Activated naive CD8-positive, alpha-beta T cell (primary cell): Measurements from ENCODE around the gene CAST.
A peak's percentile ranks its signal among the peaks of the same experiment; 100 is the strongest.

ENCODE experiments used
- H3K27ac Mint-ChIP-seq: one replicate; pipeline ENCODE4 v1.8.0; 2021; ENCODE audit warnings: mixed read lengths
- H3K27me3 Mint-ChIP-seq: one replicate; pipeline ENCODE4 v1.8.0; 2021; ENCODE audit warnings: mixed read lengths
- H3K36me3 Mint-ChIP-seq: one replicate; pipeline ENCODE4 v1.8.0; 2021; ENCODE audit warnings: mixed read lengths
- H3K4me1 Mint-ChIP-seq: one replicate; pipeline ENCODE4 v1.8.0; 2021; ENCODE audit warnings: low read depth, mixed read lengths
- H3K4me3 Mint-ChIP-seq: one replicate; pipeline ENCODE4 v1.8.0; 2021; ENCODE audit warnings: mild to moderate bottlenecking, mixed read lengths
- H3K9me3 Mint-ChIP-seq: one replicate; pipeline ENCODE4 v1.8.0; 2021; ENCODE audit warnings: low read depth, mixed read lengths

Gene CAST

GRCh38 chr5:96703995-96704394 is 41.8 kb downstream of the CAST start:
- H3K36me3 Mint-ChIP-seq, result peaks cover 3% of the 10 kb centered on the region
- H3K27ac Mint-ChIP-seq, result peak overlapping the region; percentile 72
- H3K9me3 Mint-ChIP-seq, result no peaks in the 10 kb centered on the region
- no peaks in the 10 kb centered on the region for H3K27me3 Mint-ChIP-seq
- peak overlapping the region; percentile 93 for H3K4me3 Mint-ChIP-seq
- H3K4me1 Mint-ChIP-seq, result peaks cover 41% of the 10 kb centered on the region

- H3K27ac Mint-ChIP-seq, result no peak overlapping the region
- H3K36me3 Mint-ChIP-seq, result no peaks in the 10 kb centered on the region
- H3K9me3 Mint-ChIP-seq, result no peaks in the 10 kb centered on the region
- H3K27me3 Mint-ChIP-seq, result no peaks in the 10 kb centered on the region
- no peak overlapping the region for H3K4me3 Mint-ChIP-seq
- peaks cover 37% of the 10 kb centered on the region for H3K4me1 Mint-ChIP-seq
Measured at GRCh38 chr5:96706433-96707111, 44.4 kb downstream of the CAST start.

- Mint-ChIP-seq H3K4me3 (no peak overlapping the region), H3K9me3 (no peaks in the 10 kb centered on the region), H3K27ac (no peak overlapping the region), H3K27me3 (no peaks in the 10 kb centered on the region), H3K36me3 (no peaks in the 10 kb centered on the region), H3K4me1 (peaks cover 26% of the 10 kb centered on the region)
Measured at GRCh38 chr5:96708600-96708999, 46.4 kb downstream of the CAST start.

- peaks cover 22% of the 10 kb centered on the region for H3K4me1 Mint-ChIP-seq
- H3K9me3 Mint-ChIP-seq, result no peaks in the 10 kb centered on the region
- no peak overlapping the region for H3K27ac Mint-ChIP-seq
- H3K36me3 Mint-ChIP-seq, result no peaks in the 10 kb centered on the region
- H3K27me3 Mint-ChIP-seq, result no peaks in the 10 kb centered on the region
- H3K4me3 Mint-ChIP-seq, result no peak overlapping the region
Measured at GRCh38 chr5:96709152-96709821, 47.1 kb downstream of the CAST start.

- H3K27me3 Mint-ChIP-seq, result no peaks in the 10 kb centered on the region
- no peak overlapping the region for H3K27ac Mint-ChIP-seq
- no peaks in the 10 kb centered on the region for H3K9me3 Mint-ChIP-seq
- peaks cover 7% of the 10 kb centered on the region for H3K36me3 Mint-ChIP-seq
- no peak overlapping the region for H3K4me3 Mint-ChIP-seq
- H3K4me1 Mint-ChIP-seq, result peaks cover 36% of the 10 kb centered on the region
Measured at GRCh38 chr5:96712100-96712746, 50.0 kb downstream of the CAST start.

GRCh38 chr5:96714450-96714849 is 52.3 kb downstream of the CAST start:
- peaks cover 10% of the 10 kb centered on the region for H3K36me3 Mint-ChIP-seq
- no peaks in the 10 kb centered on the region for H3K9me3 Mint-ChIP-seq
- peak overlapping the region; percentile 12 for H3K4me3 Mint-ChIP-seq
- H3K27me3 Mint-ChIP-seq, result no peaks in the 10 kb centered on the region
- peaks cover 45% of the 10 kb centered on the region for H3K4me1 Mint-ChIP-seq
- H3K27ac Mint-ChIP-seq, result peak overlapping the region; percentile 59

- peaks cover 45% of the 10 kb centered on the region for H3K4me1 Mint-ChIP-seq
- H3K27me3 Mint-ChIP-seq, result no peaks in the 10 kb centered on the region
- H3K9me3 Mint-ChIP-seq, result no peaks in the 10 kb centered on the region
- H3K27ac Mint-ChIP-seq, result peak overlapping the region; percentile 59
- H3K4me3 Mint-ChIP-seq, result peak overlapping the region; percentile 12
- peaks cover 10% of the 10 kb centered on the region for H3K36me3 Mint-ChIP-seq
Measured at GRCh38 chr5:96714951-96715451, 52.8 kb downstream of the CAST start.

- Mint-ChIP-seq H3K9me3 (no peaks in the 10 kb centered on the region), H3K4me1 (peaks cover 46% of the 10 kb centered on the region), H3K27me3 (no peaks in the 10 kb centered on the region), H3K36me3 (peaks cover 10% of the 10 kb centered on the region), H3K27ac (no peak overlapping the region), H3K4me3 (no peak overlapping the region)
Measured at GRCh38 chr5:96716007-96716406, 53.8 kb downstream of the CAST start.

GRCh38 chr5:96716716-96717115 is 54.5 kb downstream of the CAST start:
- Mint-ChIP-seq H3K9me3 (no peaks in the 10 kb centered on the region), H3K36me3 (peaks cover 10% of the 10 kb centered on the region), H3K27ac (no peak overlapping the region), H3K27me3 (no peaks in the 10 kb centered on the region), H3K4me1 (peaks cover 46% of the 10 kb centered on the region), H3K4me3 (no peak overlapping the region)

GRCh38 chr5:96717874-96718273 is 55.7 kb downstream of the CAST start:
- Mint-ChIP-seq H3K4me1 (peaks cover 44% of the 10 kb centered on the region), H3K4me3 (no peak overlapping the region), H3K9me3 (no peaks in the 10 kb centered on the region), H3K36me3 (peaks cover 10% of the 10 kb centered on the region), H3K27me3 (no peaks in the 10 kb centered on the region), H3K27ac (no peak overlapping the region)

GRCh38 chr5:96718635-96719077 is 56.5 kb downstream of the CAST start:
- H3K4me1 Mint-ChIP-seq, result peaks cover 44% of the 10 kb centered on the region

GRCh38 chr5:96720408-96720807 is 58.2 kb downstream of the CAST start:
- H3K36me3 Mint-ChIP-seq, result peaks cover 9% of the 10 kb centered on the region
- H3K27ac Mint-ChIP-seq, result no peak overlapping the region
- no peaks in the 10 kb centered on the region for H3K27me3 Mint-ChIP-seq
- H3K4me1 Mint-ChIP-seq, result peaks cover 30% of the 10 kb centered on the region
- H3K4me3 Mint-ChIP-seq, result no peak overlapping the region
- H3K9me3 Mint-ChIP-seq, result no peaks in the 10 kb centered on the region

More at GRCh38 chr5:96718635-96719077, 56.5 kb downstream of the CAST start:
- no peaks in the 10 kb centered on the region for H3K9me3 Mint-ChIP-seq
- no peak overlapping the region for H3K27ac Mint-ChIP-seq
- peaks cover 10% of the 10 kb centered on the region for H3K36me3 Mint-ChIP-seq
- no peak overlapping the region for H3K4me3 Mint-ChIP-seq
- no peaks in the 10 kb centered on the region for H3K27me3 Mint-ChIP-seq

GRCh38 chr5:96721351-96721977 is 59.3 kb downstream of the CAST start:
- peaks cover 20% of the 10 kb centered on the region for H3K4me1 Mint-ChIP-seq

GRCh38 chr5:96725257-96725656 is 63.1 kb downstream of the CAST start:
- no peaks in the 10 kb centered on the region for H3K27me3 Mint-ChIP-seq
- no peaks in the 10 kb centered on the region for H3K9me3 Mint-ChIP-seq
- peaks cover 5% of the 10 kb centered on the region for H3K4me1 Mint-ChIP-seq
- H3K36me3 Mint-ChIP-seq, result peaks cover 8% of the 10 kb centered on the region
- H3K27ac Mint-ChIP-seq, result no peak overlapping the region
- H3K4me3 Mint-ChIP-seq, result no peak overlapping the region

More at GRCh38 chr5:96721351-96721977, 59.3 kb downstream of the CAST start:
- H3K27ac Mint-ChIP-seq, result no peak overlapping the region
- H3K9me3 Mint-ChIP-seq, result no peaks in the 10 kb centered on the region
- H3K27me3 Mint-ChIP-seq, result no peaks in the 10 kb centered on the region
- no peak overlapping the region for H3K4me3 Mint-ChIP-seq
- H3K36me3 Mint-ChIP-seq, result peaks cover 10% of the 10 kb centered on the region

GRCh38 chr5:96726802-96727201 is 64.6 kb downstream of the CAST start:
- Mint-ChIP-seq H3K27me3 (no peaks in the 10 kb centered on the region), H3K9me3 (no peaks in the 10 kb centered on the region), H3K4me3 (no peak overlapping the region), H3K27ac (no peak overlapping the region), H3K36me3 (peaks cover 15% of the 10 kb centered on the region), H3K4me1 (no peaks in the 10 kb centered on the region)
